HS-5 (cell line): ENCODE data around the gene PNPLA5.

Experiments used
- DNase-seq: peaks from one replicate; pipeline ENCODE4 v3.0.0-alpha.2; 2012; ENCODE audit warnings: low read depth

Gene PNPLA5

GRCh38 chr22:43854786-43855271, 37.0 kb downstream of the PNPLA5 start:
- no peak for DNase-seq

GRCh38 chr22:43854121-43854785, 37.6 kb downstream of the PNPLA5 start:
- no peak for DNase-seq

GRCh38 chr22:43853328-43853931, 38.4 kb downstream of the PNPLA5 start:
- no peak for DNase-seq

- DNase-seq, result no peak
Measured at GRCh38 chr22:43852573-43853327, 39.1 kb downstream of the PNPLA5 start.

- no peak for DNase-seq
Measured at GRCh38 chr22:43851979-43852307, 39.9 kb downstream of the PNPLA5 start.

GRCh38 chr22:43851058-43851978, 40.5 kb downstream of the PNPLA5 start:
- DNase-seq, result no peak

GRCh38 chr22:43850529-43850928, 41.3 kb downstream of the PNPLA5 start:
- DNase-seq, result no peak

- DNase-seq, result no peak
Measured at GRCh38 chr22:43849731-43850130, 42.1 kb downstream of the PNPLA5 start.

GRCh38 chr22:43848366-43849171, 43.2 kb downstream of the PNPLA5 start:
- no peak for DNase-seq

- DNase-seq, result no peak
Measured at GRCh38 chr22:43847376-43848289, 44.2 kb downstream of the PNPLA5 start.

- no peak for DNase-seq
Measured at GRCh38 chr22:43846966-43847365, 44.8 kb downstream of the PNPLA5 start.

- no peak for DNase-seq
Measured at GRCh38 chr22:43845981-43846380, 45.8 kb downstream of the PNPLA5 start.

- no peak for DNase-seq
Measured at GRCh38 chr22:43844560-43845545, 47.0 kb downstream of the PNPLA5 start.

- no peak for DNase-seq
Measured at GRCh38 chr22:43843783-43844530, 47.9 kb downstream of the PNPLA5 start.

- no peak for DNase-seq
Measured at GRCh38 chr22:43841742-43842141, 50.1 kb downstream of the PNPLA5 start.

GRCh38 chr22:43840851-43841250, 51.0 kb downstream of the PNPLA5 start:
- no peak for DNase-seq

GRCh38 chr22:43840431-43840830, 51.4 kb downstream of the PNPLA5 start:
- DNase-seq, result no peak

- DNase-seq, result no peak
Measured at GRCh38 chr22:43839781-43840180, 52.0 kb downstream of the PNPLA5 start.
